Measurements from ENCODE around the gene FOXF2.

DNA sequence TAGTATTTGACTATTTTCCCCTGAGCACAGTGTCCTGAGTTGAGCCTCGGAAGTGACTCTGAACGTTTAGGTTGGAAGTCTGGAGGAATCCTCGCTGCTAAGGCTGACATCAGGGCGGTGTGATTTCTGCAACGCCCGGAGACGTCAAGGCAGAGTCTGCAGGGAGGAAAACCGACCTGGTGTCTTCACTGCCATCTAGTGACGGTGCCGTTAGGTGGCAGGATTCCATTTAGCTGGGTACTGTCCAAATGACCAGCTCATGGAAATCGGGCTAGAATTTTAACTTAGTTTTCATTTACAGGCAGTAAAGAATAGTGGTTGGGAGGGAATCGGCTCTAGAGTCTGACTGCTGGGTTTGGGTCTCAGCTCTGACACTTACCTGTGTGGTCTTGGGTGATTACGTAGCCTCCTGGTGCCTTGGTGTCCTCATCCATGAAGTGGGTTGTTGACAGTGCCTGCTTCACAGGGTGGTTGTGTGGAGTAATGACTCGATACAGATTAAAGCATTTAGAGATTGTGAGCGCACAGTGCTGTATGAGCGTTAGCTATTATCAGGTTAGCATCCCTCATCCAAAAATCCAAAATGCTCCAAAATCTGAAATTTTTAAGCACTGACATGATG, 35.0 kb downstream of the FOXF2 start:
- TF ChIP-seq, protein P1, sequence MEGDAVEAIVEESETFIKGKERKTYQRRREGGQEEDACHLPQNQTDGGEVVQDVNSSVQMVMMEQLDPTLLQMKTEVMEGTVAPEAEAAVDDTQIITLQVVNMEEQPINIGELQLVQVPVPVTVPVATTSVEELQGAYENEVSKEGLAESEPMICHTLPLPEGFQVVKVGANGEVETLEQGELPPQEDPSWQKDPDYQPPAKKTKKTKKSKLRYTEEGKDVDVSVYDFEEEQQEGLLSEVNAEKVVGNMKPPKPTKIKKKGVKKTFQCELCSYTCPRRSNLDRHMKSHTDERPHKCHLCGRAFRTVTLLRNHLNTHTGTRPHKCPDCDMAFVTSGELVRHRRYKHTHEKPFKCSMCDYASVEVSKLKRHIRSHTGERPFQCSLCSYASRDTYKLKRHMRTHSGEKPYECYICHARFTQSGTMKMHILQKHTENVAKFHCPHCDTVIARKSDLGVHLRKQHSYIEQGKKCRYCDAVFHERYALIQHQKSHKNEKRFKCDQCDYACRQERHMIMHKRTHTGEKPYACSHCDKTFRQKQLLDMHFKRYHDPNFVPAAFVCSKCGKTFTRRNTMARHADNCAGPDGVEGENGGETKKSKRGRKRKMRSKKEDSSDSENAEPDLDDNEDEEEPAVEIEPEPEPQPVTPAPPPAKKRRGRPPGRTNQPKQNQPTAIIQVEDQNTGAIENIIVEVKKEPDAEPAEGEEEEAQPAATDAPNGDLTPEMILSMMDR (IDR thresholded peaks at IDR 0.05) = no peak
- no peak for TF ChIP-seq POLR2A (IDR thresholded peaks at IDR 0.05)
